ENCODE results near the gene CRIP3.

The CRIP3 gene

DNA sequence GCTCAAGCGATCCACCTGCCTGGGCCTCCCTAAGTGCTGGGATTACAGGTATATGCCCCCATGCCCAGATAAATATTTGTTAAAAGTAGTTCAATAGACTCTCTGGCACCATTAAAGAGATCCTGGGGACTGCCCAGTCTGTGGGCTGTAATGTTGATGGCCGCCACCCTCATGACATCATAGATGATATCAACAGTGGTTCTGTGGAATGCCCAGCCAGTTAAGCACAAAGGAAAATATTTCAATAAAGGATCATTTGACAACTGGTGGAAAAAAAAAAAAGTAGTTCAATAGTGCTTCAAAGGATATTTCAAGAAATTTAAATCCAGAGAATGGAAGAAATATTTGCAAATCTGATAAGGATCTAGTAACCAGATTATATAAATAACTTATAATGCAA lies 1.5 kb upstream of the CRIP3 start:
- Histone ChIP-seq H4K20me1 (ENCODE audit: low read depth, low read length) (no peaks in the 10 kb centered on the region), H3K4me3 (ENCODE audit: insufficient read depth, low read length, poor library complexity, severe bottlenecking) (no peak overlapping the region), H3K4me2 (ENCODE audit: low read depth, low read length, poor library complexity, severe bottlenecking) (no peak overlapping the region)

GRCh38 chr6:43308990-43309477 lies 408 bp upstream of the CRIP3 start:
- no peak overlapping the region for H3K27ac ChIP-seq (ENCODE audit: low read depth, low read length)
- peak overlapping the region; percentile 27 for H3K9ac ChIP-seq (ENCODE audit: low read length)
- no peaks in the 10 kb centered on the region for H3K36me3 ChIP-seq (ENCODE audit: low read length)
- peaks cover 19% of the 10 kb centered on the region for H3F3A ChIP-seq (ENCODE audit: insufficient read depth)
- no peaks in the 10 kb centered on the region for H3K79me2 ChIP-seq (ENCODE audit: insufficient read depth, low read length)
- no peaks in the 10 kb centered on the region for H4K20me1 ChIP-seq (ENCODE audit: low read depth, low read length)
- H3K4me3 ChIP-seq (ENCODE audit: insufficient read depth, low read length, poor library complexity, severe bottlenecking), result peak overlapping the region; percentile 26
- no peaks in the 10 kb centered on the region for H3K27me3 ChIP-seq (ENCODE audit: low read length)
- no peaks in the 10 kb centered on the region for H3K9me2 ChIP-seq (replicated peaks; ENCODE audit: insufficient read depth, low read length)
- TF ChIP-seq EZH2phosphoT487 (conservative IDR thresholded peaks at IDR 0.05; ENCODE audit: low read length), result no peak
- TF ChIP-seq, protein P1, sequence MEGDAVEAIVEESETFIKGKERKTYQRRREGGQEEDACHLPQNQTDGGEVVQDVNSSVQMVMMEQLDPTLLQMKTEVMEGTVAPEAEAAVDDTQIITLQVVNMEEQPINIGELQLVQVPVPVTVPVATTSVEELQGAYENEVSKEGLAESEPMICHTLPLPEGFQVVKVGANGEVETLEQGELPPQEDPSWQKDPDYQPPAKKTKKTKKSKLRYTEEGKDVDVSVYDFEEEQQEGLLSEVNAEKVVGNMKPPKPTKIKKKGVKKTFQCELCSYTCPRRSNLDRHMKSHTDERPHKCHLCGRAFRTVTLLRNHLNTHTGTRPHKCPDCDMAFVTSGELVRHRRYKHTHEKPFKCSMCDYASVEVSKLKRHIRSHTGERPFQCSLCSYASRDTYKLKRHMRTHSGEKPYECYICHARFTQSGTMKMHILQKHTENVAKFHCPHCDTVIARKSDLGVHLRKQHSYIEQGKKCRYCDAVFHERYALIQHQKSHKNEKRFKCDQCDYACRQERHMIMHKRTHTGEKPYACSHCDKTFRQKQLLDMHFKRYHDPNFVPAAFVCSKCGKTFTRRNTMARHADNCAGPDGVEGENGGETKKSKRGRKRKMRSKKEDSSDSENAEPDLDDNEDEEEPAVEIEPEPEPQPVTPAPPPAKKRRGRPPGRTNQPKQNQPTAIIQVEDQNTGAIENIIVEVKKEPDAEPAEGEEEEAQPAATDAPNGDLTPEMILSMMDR (IDR thresholded peaks at IDR 0.05; ENCODE audit: insufficient read depth, low read length, poor library complexity, severe bottlenecking), result no peak
- peak overlapping the region; percentile 66 for H2AFZ ChIP-seq (ENCODE audit: low read depth, low read length, severe bottlenecking)
- peak overlapping the region; percentile 48 for H3K4me2 ChIP-seq (ENCODE audit: low read depth, low read length, poor library complexity, severe bottlenecking)
- no peaks in the 10 kb centered on the region for H3K9me3 ChIP-seq (ENCODE audit: insufficient read depth, low read length)

More for the DNA sequence above, 1.5 kb upstream of the CRIP3 start:
- no peak for TF ChIP-seq EZH2phosphoT487 (conservative IDR thresholded peaks at IDR 0.05; ENCODE audit: low read length)
- TF ChIP-seq, protein P1 (IDR thresholded peaks at IDR 0.05; ENCODE audit: insufficient read depth, low read length, poor library complexity, severe bottlenecking), result no peak
- no peaks in the 10 kb centered on the region for H3K36me3 ChIP-seq (ENCODE audit: low read length)
- no peak overlapping the region for H3K27ac ChIP-seq (ENCODE audit: low read depth, low read length)
- no peaks in the 10 kb centered on the region for H3K27me3 ChIP-seq (ENCODE audit: low read length)
- H2AFZ ChIP-seq (ENCODE audit: low read depth, low read length, severe bottlenecking), result no peak overlapping the region
- H3K9me3 ChIP-seq (ENCODE audit: insufficient read depth, low read length), result no peaks in the 10 kb centered on the region
- no peaks in the 10 kb centered on the region for H3K79me2 ChIP-seq (ENCODE audit: insufficient read depth, low read length)
- no peaks in the 10 kb centered on the region for H3K9me2 ChIP-seq (replicated peaks; ENCODE audit: insufficient read depth, low read length)
- H3F3A ChIP-seq (ENCODE audit: insufficient read depth), result peaks cover 24% of the 10 kb centered on the region
- H3K9ac ChIP-seq (ENCODE audit: low read length), result no peak overlapping the region

- Histone ChIP-seq H4K20me1 (ENCODE audit: low read depth, low read length) (no peaks in the 10 kb centered on the region), H3K4me3 (ENCODE audit: insufficient read depth, low read length, poor library complexity, severe bottlenecking) (no peak overlapping the region), H2AFZ (ENCODE audit: low read depth, low read length, severe bottlenecking) (no peak overlapping the region), H3K27ac (ENCODE audit: low read depth, low read length) (no peak overlapping the region), H3K9ac (ENCODE audit: low read length) (no peak overlapping the region), H3K4me2 (ENCODE audit: low read depth, low read length, poor library complexity, severe bottlenecking) (peak overlapping the region; percentile 48), H3K9me3 (ENCODE audit: insufficient read depth, low read length) (no peaks in the 10 kb centered on the region), H3K27me3 (ENCODE audit: low read length) (no peaks in the 10 kb centered on the region), H3F3A (ENCODE audit: insufficient read depth) (peaks cover 10% of the 10 kb centered on the region), H3K36me3 (ENCODE audit: low read length) (no peaks in the 10 kb centered on the region), H3K79me2 (ENCODE audit: insufficient read depth, low read length) (no peaks in the 10 kb centered on the region), H3K9me2 (replicated peaks; ENCODE audit: insufficient read depth, low read length) (no peaks in the 10 kb centered on the region)
- TF ChIP-seq EZH2phosphoT487 (conservative IDR thresholded peaks at IDR 0.05; ENCODE audit: low read length), result no peak
- TF ChIP-seq, protein P1 (IDR thresholded peaks at IDR 0.05; ENCODE audit: insufficient read depth, low read length, poor library complexity, severe bottlenecking), result no peak
Observed at GRCh38 chr6:43307451-43308100, 1.1 kb downstream of the CRIP3 start.

Measured in SU-DHL-6 (cell line).